Colon (tissue), 2 donors: Measurements from ENCODE around the gene LACTB.

ENCODE experiments used
- FAIRE-seq: peaks from 2 replicates; lab custom pipeline; 2012; peaks lifted over from hg19 to GRCh38; lab: Jason Lieb, UNC
- donor health status: control.
- donor health status: control.

LACTB gene

DNA sequence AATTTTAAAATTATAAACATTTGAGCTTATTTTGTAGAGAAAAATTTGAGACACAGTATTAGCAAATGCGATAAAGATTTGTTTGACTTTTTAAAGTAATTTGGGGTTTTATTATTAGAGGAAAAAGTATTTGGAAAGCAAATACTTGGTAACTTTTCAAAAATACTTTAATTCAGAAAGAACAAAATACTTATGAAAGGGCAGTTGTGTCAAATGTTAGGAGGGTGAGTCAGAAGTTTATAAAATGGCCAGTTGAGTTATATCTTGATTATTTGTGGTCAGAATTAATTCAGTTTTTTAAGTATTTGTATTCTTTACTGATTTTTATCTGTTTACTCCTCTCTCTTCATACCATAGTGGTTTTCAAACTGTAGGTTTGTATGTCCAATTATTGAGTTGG is 12.1 kb downstream of the LACTB start:
- peak; percentile 72 for FAIRE-seq

DNA sequence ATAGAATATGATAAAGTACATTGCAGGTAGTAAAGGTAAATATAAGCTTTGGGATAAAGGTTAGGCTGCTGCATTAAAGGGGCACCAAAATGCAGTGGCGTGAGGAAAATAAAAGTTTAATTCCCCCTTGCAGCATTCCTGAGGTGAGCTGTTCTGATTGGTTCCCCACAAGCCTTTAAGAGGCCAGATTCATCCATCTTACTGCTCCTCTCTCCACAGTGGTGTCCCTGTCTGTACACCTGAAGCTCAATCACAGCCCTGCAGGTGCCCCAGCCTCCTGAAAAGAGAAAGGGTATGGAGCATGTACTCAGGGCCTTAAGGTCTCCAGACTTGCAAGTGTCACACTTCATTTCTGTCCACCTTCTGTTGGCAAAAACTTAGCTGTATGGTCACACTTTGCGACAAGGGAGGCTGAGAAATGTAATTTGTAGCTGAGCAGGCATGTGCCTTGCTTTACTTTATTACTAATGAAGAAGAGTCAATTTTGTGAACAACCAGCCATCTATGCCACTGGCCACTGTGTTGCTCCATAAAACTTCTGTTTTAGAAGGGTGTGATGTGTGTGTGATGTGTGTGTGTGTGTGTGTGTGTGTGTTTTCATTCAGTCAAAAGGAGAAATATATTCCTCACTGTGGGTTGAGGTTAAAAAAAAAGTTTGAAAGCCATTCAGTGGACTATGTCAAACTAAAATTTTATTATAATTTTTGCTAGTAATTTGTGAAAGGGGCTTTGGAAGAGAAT is 12.8 kb downstream of the LACTB start:
- no peak for FAIRE-seq

DNA sequence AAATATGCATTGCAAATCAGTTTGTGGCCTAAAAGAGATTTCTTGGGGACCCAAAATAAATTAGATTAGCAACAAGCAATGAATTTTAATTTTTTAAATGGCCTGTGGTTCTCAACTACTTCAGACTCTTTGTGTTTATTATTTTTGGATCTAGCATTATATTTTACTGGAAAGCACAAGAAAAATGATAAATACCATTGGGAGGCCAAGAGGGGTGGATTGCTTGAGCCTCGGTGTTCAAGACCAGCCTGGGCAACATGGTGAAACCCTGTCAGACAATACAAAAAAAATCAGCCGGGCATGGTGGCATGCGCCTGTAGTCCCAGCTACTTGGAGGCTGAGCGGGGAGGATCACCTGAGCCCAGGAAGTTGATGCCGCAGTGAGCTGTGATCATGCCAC is 13.6 kb downstream of the LACTB start:
- FAIRE-seq: no peak

DNA sequence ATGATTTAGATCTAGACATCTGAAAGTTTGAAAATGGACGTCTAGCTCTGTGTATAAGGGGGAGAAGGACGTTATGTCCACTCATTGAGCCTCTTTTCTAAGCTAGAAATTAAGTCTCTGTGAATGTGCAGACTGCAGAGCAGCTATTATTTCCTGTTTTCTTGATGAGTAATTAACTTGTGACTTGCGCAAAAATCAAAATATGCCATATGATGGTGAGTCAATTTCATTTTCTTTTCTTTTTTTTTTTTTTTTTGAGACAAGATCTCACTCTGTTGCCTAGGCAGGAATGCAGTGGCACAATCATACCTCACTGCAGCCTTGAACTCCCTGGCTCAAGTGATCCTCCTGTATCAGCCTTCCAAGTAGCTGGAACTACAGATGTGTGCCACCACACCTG is 14.1 kb downstream of the LACTB start:
- no peak for FAIRE-seq

DNA sequence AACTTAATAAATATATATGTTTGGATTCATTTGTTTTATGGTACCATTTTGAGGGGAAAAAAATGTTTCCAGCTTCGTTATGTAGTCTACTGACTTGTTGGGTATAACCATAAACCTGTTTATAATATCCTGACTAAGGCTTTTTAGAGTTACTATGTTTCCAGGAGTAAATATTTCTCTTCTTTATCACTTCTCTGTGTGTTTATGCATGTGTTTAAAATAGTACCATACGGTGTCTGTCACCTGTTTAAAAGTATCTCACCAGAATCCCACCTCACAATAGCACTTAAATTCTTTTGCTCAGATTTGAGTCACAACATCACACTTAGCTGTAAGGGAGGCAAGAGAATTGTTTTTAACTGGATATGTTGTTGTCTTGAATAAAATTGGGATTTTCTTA is 15.1 kb downstream of the LACTB start:
- FAIRE-seq: no peak

DNA sequence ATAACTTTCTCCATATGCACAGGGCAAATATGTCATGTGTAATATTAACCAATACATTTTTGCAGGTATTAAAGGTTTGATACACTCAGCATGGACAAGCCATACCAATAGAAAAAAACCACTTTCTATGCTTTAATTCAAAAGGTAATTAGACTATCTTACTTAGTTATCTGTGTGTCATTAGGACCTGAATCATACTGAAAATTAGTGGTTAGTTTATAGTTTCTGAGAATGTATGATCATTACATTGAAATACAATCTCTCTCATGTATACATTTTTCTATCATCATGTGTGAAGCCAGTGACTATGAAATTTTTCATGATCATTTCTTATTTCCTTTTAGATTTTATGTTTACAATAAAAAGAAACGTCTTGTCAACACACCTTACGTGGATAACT is 19.3 kb downstream of the LACTB start:
- FAIRE-seq: no peak

DNA sequence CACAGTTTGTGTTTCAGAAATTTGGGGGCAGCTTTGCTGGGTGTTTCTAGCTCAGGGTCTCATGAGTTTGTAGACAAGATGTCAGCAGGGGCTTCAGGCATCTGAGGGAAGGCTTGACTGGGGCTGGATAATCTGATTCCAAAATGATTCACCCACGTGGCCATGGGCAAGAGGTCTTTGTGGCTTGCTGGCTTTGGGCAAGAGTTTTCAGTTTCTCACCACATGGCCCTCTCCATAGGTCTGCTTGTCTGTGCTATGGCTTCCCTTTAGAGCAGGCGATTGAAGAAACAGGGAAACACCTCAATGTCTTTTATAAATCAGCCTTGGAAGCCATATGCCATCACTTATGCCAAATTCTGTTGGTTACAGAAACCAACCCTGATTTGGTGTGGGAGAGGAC is 23.8 kb downstream of the LACTB start:
- no peak for FAIRE-seq

DNA sequence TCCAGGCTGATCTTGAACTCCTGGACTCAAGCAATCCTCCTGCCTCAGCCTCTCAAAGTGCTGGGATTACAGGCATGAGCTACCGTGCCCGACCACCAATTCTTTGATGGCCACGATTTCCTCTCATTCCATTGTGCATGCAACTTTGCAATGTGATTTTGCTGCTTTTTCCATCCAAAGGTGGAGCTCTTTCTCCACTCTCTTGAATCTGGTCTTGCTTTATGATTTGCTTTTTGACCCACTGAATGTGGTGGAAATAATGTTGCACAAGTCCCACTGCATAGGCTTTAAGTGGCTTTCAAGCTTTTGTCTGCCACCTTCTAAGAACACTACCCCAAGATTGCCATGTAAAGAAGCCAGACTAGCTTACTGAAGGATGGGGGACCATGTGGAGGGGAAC is 25.0 kb downstream of the LACTB start:
- no peak for FAIRE-seq

DNA sequence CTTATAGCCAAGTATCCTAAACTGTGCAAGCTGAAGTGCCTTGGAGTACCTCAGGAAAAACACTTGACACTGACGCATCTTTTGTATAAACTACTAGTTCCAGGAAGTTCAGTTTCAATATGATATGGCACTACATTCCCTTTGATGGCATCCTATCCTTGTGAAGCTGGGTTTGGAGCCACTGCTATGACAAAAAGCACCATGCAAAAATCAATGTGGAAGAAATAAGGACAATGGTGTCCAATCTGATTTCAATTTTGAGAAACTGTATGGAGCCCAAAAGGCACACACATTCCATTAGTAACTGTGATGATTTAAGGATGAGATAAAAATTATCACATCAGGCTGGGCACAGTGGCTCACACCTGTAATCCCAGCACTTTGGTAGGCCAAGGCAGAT is 30.0 kb downstream of the LACTB start:
- no peak for FAIRE-seq

DNA sequence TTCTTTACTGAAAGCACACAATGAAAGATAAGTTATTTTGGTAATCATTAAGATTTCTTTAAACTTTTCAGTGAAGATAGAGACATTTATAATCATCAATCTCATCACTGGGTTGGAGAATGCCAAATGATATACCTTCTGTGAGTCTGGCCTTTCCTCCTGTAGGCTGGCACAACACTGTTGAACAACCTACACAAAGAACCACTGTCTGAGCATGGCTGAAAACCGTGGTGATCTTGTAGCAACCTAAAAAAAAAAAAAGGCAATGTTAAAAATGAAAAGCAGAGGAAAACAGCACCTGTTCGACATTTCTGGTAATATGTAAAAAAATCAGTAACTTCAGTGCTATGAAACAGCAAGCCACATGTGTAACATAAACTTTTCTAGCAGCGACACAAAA is 33.8 kb downstream of the LACTB start:
- no peak for FAIRE-seq

DNA sequence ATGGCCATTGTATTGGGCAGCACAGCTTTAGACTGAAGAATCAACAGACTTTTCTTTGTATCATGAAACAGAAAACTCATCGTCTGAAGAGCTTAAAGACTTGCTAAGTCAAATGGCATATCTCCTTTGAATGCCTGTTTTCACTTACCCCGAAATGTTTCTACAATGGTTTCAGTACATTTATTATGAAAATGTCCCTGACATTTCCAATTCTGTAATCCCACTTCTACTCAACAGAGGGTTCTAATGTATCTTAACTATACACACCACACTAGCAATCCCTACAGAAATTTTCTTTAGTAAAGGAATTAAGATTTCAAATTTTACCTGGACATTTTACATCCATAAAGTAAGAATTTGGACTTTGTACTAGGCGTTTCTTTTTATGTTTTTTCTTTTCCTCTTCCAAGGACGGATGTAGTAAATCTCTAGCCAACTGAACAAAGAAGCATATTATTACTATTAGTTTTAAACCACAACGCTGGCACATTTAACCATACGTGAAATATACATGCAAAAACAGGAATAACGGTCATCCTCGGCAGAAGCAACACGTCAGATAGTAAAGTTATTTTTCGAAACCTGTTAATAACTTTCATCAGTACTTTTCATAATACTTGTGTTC is 34.5 kb downstream of the LACTB start:
- FAIRE-seq: no peak

DNA sequence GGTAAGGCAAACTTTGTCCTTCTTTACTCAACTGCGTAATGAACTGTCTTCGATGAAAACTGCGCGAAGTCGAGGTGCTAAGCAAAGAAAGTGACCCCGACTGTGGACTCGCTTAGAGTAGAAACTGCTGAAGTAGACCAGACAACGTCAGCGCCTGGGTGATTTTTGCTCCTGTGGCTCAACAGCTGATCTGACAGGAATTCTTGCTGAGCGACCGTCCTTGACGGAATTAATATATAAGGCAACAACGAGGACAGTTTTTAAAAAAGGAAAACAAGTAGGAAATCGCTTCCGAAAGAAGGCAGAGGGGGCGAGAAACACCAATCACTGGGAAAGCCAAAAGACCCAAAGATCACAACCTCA is 35.1 kb downstream of the LACTB start:
- no peak for FAIRE-seq

DNA sequence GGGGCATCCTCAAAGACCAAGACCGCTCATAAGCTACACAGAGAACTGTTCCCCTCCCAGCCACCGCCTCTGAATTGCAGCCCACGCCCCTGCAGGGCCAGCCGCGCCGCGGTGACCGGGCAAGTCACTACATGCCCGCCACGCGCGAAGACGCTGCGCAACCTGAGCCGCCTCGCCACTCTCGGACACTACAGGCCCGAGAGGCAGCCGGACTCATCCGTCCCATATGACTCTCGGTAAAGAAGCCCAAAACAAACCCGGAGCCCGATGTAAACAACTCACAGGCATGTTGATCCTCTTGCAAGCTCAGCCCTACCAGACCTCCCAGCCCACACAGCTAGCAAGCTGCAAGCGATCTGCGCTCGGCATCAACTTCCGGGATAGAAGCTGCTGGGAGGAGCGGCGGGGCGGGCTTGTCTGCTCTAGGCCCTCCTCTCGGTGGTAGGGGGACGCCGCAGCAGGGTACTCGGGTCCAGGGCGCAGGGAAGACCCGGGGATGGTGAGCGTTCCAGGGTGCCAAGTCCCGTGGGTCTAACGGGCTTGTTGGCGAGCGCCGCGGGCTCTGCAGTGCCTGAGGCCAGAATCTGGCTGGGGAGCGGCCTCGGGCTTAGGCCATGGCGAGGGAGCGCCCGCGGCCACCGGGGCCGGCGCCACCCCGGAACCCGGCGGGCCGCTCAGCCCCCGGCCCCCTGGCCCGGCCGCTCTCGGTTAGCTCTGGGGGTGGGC is 35.6 kb downstream of the LACTB start, which contains the start of gene RPS27L:
RPS27L (minus strand) TSS at position 360 of the 726 bp plus-strand sequence; CDS start at position 288, 72 bp downstream.
- no peak for FAIRE-seq

DNA sequence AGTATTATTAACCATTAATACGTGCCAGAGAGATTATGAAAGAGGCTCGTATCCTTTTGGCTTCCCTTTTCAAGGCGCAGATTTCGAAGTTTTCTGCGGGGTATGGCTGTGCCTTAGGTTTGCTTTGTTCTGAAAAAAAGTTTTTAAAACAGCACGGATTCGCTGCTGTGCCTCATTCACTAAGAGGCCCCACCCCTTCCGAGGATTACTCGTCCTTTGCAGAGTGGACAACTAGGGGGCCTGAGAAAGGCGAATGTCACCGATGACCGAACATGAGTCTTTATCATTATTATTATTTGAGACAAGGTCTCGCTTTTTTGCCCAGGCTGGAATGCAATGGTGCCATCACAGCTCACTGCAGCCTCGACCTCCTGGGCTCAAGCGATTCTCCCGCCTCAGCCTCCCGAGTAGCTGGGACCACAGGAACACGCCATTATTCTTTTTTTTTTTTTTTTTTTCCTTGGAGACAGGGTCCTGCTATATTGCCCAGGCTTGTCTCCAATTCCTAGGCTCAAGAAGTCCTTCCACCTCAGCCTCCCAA is 36.3 kb downstream of the LACTB start:
- no peak for FAIRE-seq

DNA sequence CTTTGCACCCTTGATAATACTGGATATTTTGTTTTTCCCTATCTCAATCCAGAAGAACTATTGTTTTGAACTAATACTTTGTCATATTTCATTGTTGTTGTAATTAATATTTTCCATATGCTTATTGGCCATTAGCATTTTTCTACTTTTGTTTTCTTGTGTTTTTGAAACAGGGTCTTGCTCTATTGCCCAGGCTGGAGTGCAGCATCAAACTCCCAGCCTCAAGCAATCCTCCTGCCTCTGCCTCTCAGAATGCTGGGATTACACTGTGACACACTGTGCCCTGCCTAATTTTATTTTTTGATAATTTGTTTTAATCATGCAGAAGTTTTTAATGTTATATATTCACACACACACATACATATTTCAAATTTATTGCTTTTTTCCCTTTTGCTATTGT is 39.0 kb downstream of the LACTB start:
- FAIRE-seq: no peak

DNA sequence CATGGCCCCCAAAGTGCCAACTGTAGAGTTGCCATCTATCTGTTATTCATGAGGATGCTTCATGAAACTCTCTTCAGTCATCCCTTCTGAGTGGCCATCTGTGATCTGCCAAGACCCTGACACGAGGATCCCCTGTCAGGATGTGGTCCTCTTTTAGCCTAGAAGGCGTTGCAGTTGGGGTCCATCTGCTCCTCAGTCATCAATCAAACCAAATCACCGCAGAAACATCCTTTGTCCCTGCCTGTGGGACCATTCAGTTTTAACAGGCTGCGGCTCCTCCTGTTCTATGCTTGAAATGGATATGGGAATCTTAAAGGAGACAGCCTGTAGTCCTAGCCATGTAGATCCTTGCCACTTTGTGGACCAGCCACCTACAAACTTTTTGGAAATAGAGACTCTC is 41.6 kb downstream of the LACTB start:
- no peak for FAIRE-seq

DNA sequence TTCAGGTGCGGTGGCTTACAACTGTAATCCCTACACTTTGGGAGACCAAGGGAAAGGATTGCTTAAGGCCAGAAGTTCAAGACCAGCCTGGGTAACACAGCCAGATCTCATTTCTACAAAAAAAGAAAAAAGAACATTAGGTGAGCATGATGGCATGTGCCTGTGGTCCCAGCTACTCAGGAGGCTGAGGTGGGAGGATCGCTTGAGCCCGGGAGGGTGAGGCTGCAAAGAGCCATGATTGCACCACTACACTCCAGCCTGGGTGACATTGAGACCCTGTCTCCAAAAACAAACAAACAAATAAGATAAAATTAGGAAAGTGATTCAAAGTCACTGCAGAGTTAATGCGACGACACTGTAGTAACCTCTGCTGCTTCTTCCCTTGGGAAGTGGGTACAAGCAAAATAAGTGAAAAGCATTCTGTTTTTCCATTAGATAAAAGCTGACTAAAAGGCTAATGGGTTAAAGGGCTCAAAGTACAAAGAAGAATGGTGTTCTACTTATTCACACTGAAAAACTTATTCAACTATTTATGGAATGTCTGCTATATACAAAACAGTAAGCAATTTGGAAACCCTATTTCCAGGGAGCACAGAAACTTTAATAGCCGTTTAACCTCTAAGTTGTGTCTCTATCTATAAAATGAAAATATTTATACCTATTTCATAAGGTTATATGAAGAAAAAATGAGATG is 43.7 kb downstream of the LACTB start:
- no peak for FAIRE-seq

DNA sequence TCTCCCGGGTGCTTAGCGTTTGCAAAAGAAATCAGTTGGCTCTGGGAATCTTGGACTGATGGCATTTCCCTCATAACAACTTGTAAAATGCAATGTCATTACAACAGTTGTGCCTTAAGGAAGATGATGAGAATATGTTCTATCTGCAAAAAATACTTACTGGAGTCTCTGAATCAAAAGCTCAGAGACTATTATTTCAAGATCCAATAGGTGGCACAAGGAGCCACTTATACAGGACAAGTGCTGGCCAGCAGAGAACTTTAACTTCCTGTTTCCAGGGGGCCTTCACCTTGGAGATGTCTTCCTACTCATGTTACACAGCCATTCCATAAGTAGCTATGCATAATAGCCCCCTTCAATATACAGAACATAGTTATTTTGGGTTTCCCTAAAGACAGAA is 44.6 kb downstream of the LACTB start:
- no peak for FAIRE-seq

DNA sequence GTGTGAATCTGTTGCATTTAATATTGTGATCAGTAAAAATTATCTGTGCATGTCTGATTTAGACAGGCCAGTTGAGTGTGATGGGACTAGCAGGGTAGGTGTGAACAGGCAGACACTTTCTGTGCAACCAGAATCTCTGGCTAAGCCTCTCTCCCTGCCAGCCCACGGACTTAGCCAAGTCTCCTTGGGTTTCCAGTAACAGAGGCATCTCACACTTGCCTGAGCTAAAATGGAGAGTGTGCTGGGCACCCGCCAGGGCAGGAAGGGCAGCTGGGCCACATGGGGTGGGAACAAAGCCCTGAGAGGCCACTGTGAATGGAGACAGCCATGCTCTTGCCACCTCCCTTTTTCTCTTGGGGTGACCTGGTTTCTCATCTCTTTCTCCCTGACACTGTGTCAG is 48.1 kb downstream of the LACTB start:
- FAIRE-seq: no peak

DNA sequence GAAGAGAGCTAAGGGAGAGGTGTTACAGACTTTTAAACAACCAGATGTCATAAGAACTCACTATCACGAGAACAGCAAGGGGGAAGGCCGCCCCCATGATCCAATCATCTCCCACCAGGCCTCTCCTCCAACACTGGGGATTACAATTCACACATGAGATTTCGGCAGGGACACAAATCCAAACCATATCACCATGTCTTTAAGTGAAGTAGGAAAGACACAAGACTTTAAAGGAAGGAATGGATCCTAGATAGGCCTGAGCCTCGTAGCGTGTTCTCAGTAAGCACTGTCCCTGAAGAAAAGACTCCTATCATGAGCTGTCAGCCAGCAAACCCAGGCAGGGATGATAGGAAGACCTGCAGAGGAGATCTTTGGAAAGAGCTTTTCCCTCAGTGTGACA is 50.7 kb downstream of the LACTB start:
- FAIRE-seq: no peak

DNA sequence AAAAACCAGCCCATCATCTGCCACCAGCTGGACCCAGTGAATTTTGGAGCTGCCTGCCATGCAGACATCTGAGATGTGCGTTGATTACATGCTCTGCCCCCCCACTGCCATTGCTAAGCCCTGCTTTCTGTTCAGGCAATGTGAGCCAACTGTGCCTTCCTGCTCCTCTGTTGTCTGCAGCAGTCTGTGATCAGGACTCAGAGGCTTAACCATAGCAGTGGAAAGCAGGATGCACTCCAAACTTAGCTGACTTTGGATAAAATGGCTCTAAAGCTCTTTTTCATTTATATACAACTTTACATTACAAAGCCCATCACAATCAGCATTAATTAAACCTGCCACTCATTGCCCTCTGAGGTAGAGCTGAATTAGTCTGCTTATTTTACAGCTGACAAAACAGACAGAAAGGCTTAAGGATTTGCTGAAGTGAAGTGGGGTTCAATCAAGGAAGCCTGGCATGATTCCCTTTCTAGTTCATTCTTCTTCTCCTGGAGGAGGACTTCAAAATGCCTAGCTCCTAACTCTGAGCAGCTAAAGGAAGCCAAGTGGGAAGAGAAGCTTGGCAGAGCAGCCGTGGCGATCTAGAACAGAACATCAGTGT is 51.3 kb downstream of the LACTB start:
- FAIRE-seq: no peak

DNA sequence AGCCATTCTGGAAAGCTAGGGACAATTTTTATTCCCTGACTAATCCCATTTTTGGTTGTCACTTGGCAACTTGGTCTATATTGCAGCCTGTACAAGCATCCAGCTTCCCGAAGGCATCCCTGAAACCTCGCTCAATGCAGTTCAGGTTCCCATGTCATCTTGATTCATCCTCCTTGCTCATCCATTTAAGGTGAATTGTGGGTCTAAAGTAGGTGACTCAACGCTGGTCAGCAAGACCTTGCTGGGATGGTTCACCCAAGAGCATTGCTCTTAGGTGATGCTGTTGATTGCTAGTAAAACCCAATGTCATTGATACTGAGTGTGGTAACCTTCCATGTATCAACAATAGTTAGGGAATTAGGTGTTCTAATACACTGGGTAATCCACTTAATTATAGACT is 54.6 kb downstream of the LACTB start:
- FAIRE-seq: no peak
